A549 (cell line): ENCODE data around the gene THTPA.

Experiments
- BHLHE40 ChIP-seq: IDR thresholded peaks from 2 replicates; pipeline ENCODE4 v1.6.1; 2012; ENCODE audit warnings: low read depth, low read length, inconsistent platforms
- CTCF ChIP-seq: fragments of >200 bp; sonication (Bioruptor Twin); formaldehyde crosslinking; IDR thresholded peaks from 3 replicates; pipeline ENCODE4 v1.5.1; 2016
- ELK1 ChIP-seq: fragments of 150-350 bp; IDR thresholded peaks from 2 replicates; pipeline ENCODE4 v1.6.1; 2014; ENCODE audit warnings: low read depth, mild to moderate bottlenecking, low read length
- MAX ChIP-seq: IDR thresholded peaks from 2 replicates; pipeline ENCODE4 v1.6.1; 2012
- POLR2A ChIP-seq: IDR thresholded peaks from 2 replicates; pipeline ENCODE4 v1.6.1; 2012; ENCODE audit warnings: mild to moderate bottlenecking, low read length
- RFX5 ChIP-seq: fragments of 450-650 bp; IDR thresholded peaks from 2 replicates; pipeline ENCODE4 v1.7.1; 2014; ENCODE audit warnings: antibody characterized with exemption, mild to moderate bottlenecking, moderate library complexity

- TF ChIP-seq CTCF, result no peak
- TF ChIP-seq RFX5, result no peak
- no peak for TF ChIP-seq MAX
- no peak for TF ChIP-seq POLR2A
- TF ChIP-seq BHLHE40, result no peak
- no peak for TF ChIP-seq ELK1
Measured at GRCh38 chr14:23600806-23601205, 44.7 kb downstream of the THTPA start.
